D721Med (cell line): ENCODE measurements around the gene SUMO2.
A peak's percentile ranks its signal among the peaks of the same experiment; 100 is the strongest.
"Not testable (repeated sequence)": the region's sequence is repeated elsewhere in the genome, so short reads cannot be mapped to it uniquely, and the experiment has no call there.

Source experiments
- DNase-seq: peaks from one replicate; pipeline ENCODE4 v3.0.0; 2011; ENCODE audit warnings: low spot score; ENCODE audit not compliant: insufficient read length
- FAIRE-seq: peaks from 2 replicates; lab custom pipeline; 2011; peaks lifted over from hg19 to GRCh38; lab: Jason Lieb, UNC
- CTCF ChIP-seq: IDR thresholded peaks from 2 replicates; pipeline ENCODE4 v1.5.1; 2012; ENCODE audit warnings: mild to moderate bottlenecking, control low read depth; ENCODE audit not compliant: insufficient read depth; ENCODE audit errors: missing control alignments

The SUMO2 gene

GRCh38 chr17:75133001-75133400, 49.8 kb downstream of the SUMO2 start:
- no peak for TF ChIP-seq CTCF
- no peak for FAIRE-seq
- no peak for DNase-seq

GRCh38 chr17:75132018-75133000, 50.5 kb downstream of the SUMO2 start:
- DNase-seq, FAIRE-seq: not testable (repeated sequence)

- DNase-seq: peak; percentile 72
- no peak for FAIRE-seq
- peak; percentile 63 for TF ChIP-seq CTCF
Observed at GRCh38 chr17:75131278-75132017, 51.3 kb downstream of the SUMO2 start, which contains the start of gene NT5C. NT5C (minus strand) TSS chr17:75131742; CDS start chr17:75131707, 35 bp downstream.

GRCh38 chr17:75130632-75131277, 52.0 kb downstream of the SUMO2 start:
- no peak for FAIRE-seq
- DNase-seq: no peak
- peak; percentile 67 for TF ChIP-seq CTCF

GRCh38 chr17:75130059-75130631, 52.6 kb downstream of the SUMO2 start:
- no peak for FAIRE-seq
- DNase-seq: no peak

GRCh38 chr17:75129576-75129975, 53.2 kb downstream of the SUMO2 start:
- no peak for DNase-seq
- TF ChIP-seq CTCF: no peak
- FAIRE-seq: no peak

More at GRCh38 chr17:75130059-75130631, 52.6 kb downstream of the SUMO2 start:
- TF ChIP-seq CTCF: no peak
